Liver (tissue), 3 donors: ENCODE measurements around the gene TP53TG3B.
"Not testable (repeated sequence)": the region's sequence is repeated elsewhere in the genome, so short reads cannot be mapped to it uniquely, and the experiment has no call there.

Experiments used
- CTCF ChIP-seq: fragments of 150-350 bp; IDR thresholded peaks from 2 replicates; pipeline ENCODE4 v1.5.1; 2017; ENCODE audit warnings: improper control_type of control experiment, low read depth, low read length; ENCODE audit not compliant: missing input control
- FOXA1 ChIP-seq: IDR thresholded peaks from 2 replicates; pipeline ENCODE4 v1.6.1; 2016; ENCODE audit warnings: antibody characterized with exemption
- GABPA ChIP-seq, 2 donors: IDR thresholded peaks in 1 of 2; conservative IDR thresholded peaks in 1 of 2; 2 replicates each; pipeline ENCODE4 v1.6.1; 2016; ENCODE audit warnings: antibody characterized with exemption in 2 of 2, mild to moderate bottlenecking in 1 of 2, moderate library complexity in 1 of 2
- JUND ChIP-seq, 2 donors: IDR thresholded peaks; 2 replicates each; pipeline ENCODE4 v1.6.1; 2016; ENCODE audit warnings: antibody characterized with exemption in 2 of 2
- ZBTB33 ChIP-seq: IDR thresholded peaks from 2 replicates; pipeline ENCODE4 v1.6.1; 2016; ENCODE audit warnings: antibody characterized with exemption
- TF ChIP-seq, protein P1 (sequence below): IDR thresholded peaks from 2 replicates; pipeline ENCODE4 v1.6.1; 2016; ENCODE audit warnings: antibody characterized with exemption
- donor health status: healthy.
- donor health status: healthy.

GRCh38 chr16:33339093-33340061 is 21.3 kb upstream of the TP53TG3B start:
- TF ChIP-seq CTCF; JUND (IDR thresholded peaks at IDR 0.05); GABPA (IDR thresholded peaks at IDR 0.05 in 1 of 2, conservative IDR thresholded peaks at IDR 0.05 in 1 of 2); FOXA1; ZBTB33: not testable (repeated sequence)
- TF ChIP-seq, protein P1, sequence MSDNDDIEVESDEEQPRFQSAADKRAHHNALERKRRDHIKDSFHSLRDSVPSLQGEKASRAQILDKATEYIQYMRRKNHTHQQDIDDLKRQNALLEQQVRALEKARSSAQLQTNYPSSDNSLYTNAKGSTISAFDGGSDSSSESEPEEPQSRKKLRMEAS: not testable (repeated sequence)
